ENCODE results near the gene TK2. TPM values are rescaled to one million over a fixed set of nuclear protein-coding genes. Genes with fewer than 3 reads are reported as not detected.

Gene TK2
- total RNA-seq, 1 donor from 2014 or later = 25.2 TPM

- Histone ChIP-seq H3K27me3 (ENCODE audit: control insufficient read depth, insufficient read depth, low read length) (peaks cover 16% of the 10 kb centered on the region), H3K4me3 (ENCODE audit: low read depth, low read length) (no peak overlapping the region), H3K36me3 (ENCODE audit: control insufficient read depth, insufficient read depth, low read length) (no peaks in the 10 kb centered on the region)
- no peak for DNase-seq (ENCODE audit: low read depth)
- TF ChIP-seq CTCF (IDR thresholded peaks at IDR 0.05; ENCODE audit: insufficient read depth, low read length, poor library complexity, severe bottlenecking) = no peak
Observed at GRCh38 chr16:66575060-66575459, 25.1 kb upstream of the TK2 start.

GRCh38 chr16:66574531-66574930 lies 24.6 kb upstream of the TK2 start:
- Histone ChIP-seq H3K4me3 (ENCODE audit: low read depth, low read length) (no peak overlapping the region), H3K36me3 (ENCODE audit: control insufficient read depth, insufficient read depth, low read length) (no peaks in the 10 kb centered on the region), H3K27me3 (ENCODE audit: control insufficient read depth, insufficient read depth, low read length) (peaks cover 16% of the 10 kb centered on the region)
- no peak for DNase-seq (ENCODE audit: low read depth)
- TF ChIP-seq CTCF (IDR thresholded peaks at IDR 0.05; ENCODE audit: insufficient read depth, low read length, poor library complexity, severe bottlenecking) = no peak

GRCh38 chr16:66574081-66574480 lies 24.2 kb upstream of the TK2 start:
- no peak for DNase-seq (ENCODE audit: low read depth)
- Histone ChIP-seq H3K27me3 (ENCODE audit: control insufficient read depth, insufficient read depth, low read length) (peaks cover 13% of the 10 kb centered on the region), H3K4me3 (ENCODE audit: low read depth, low read length) (no peak overlapping the region), H3K36me3 (ENCODE audit: control insufficient read depth, insufficient read depth, low read length) (no peaks in the 10 kb centered on the region)
- no peak for TF ChIP-seq CTCF (IDR thresholded peaks at IDR 0.05; ENCODE audit: insufficient read depth, low read length, poor library complexity, severe bottlenecking)

GRCh38 chr16:66572356-66572755 lies 22.4 kb upstream of the TK2 start:
- TF ChIP-seq CTCF (IDR thresholded peaks at IDR 0.05; ENCODE audit: insufficient read depth, low read length, poor library complexity, severe bottlenecking) = no peak
- H3K36me3 ChIP-seq (ENCODE audit: control insufficient read depth, insufficient read depth, low read length) = no peaks in the 10 kb centered on the region
- H3K4me3 ChIP-seq (ENCODE audit: low read depth, low read length) = no peak overlapping the region
- DNase-seq (ENCODE audit: low read depth) = no peak
- no peaks in the 10 kb centered on the region for H3K27me3 ChIP-seq (ENCODE audit: control insufficient read depth, insufficient read depth, low read length)

GRCh38 chr16:66569827-66570405 lies 20.0 kb upstream of the TK2 start:
- TF ChIP-seq CTCF (IDR thresholded peaks at IDR 0.05; ENCODE audit: insufficient read depth, low read length, poor library complexity, severe bottlenecking) = no peak
- Histone ChIP-seq H3K4me3 (ENCODE audit: low read depth, low read length) (no peak overlapping the region), H3K36me3 (ENCODE audit: control insufficient read depth, insufficient read depth, low read length) (no peaks in the 10 kb centered on the region), H3K27me3 (ENCODE audit: control insufficient read depth, insufficient read depth, low read length) (no peaks in the 10 kb centered on the region)
- no peak for DNase-seq (ENCODE audit: low read depth)

GRCh38 chr16:66569131-66569530 lies 19.2 kb upstream of the TK2 start:
- no peaks in the 10 kb centered on the region for H3K27me3 ChIP-seq (ENCODE audit: control insufficient read depth, insufficient read depth, low read length)
- H3K36me3 ChIP-seq (ENCODE audit: control insufficient read depth, insufficient read depth, low read length) = no peaks in the 10 kb centered on the region
- DNase-seq (ENCODE audit: low read depth) = no peak
- no peak overlapping the region for H3K4me3 ChIP-seq (ENCODE audit: low read depth, low read length)
- no peak for TF ChIP-seq CTCF (IDR thresholded peaks at IDR 0.05; ENCODE audit: insufficient read depth, low read length, poor library complexity, severe bottlenecking)

Data from kidney epithelial cell (primary cell).